Cardiac fibroblast (primary cell): Measurements from ENCODE around the gene PDPN.

Source experiments
- DNase-seq, 2 donors: peaks; one replicate each; pipeline versions ENCODE4 v3.0.0 to v3.0.0-alpha.2; 2010; ENCODE audit warnings: low read depth in 2 of 2
- H3K4me3 ChIP-seq, 2 donors: replicated peaks in 1 of 2; 1 replicate in 1 of 2; 2 replicates in 1 of 2; pipeline ENCODE4 v1.5.1; 2011; ENCODE audit warnings: low read depth in 2 of 2, low read length in 2 of 2, mild to moderate bottlenecking in 2 of 2, moderate library complexity in 1 of 2
- TF ChIP-seq, protein P1 (sequence below): IDR thresholded peaks from one replicate; pipeline ENCODE4 v1.5.1; 2011; ENCODE audit warnings: low read depth, mild to moderate bottlenecking, low read length, inconsistent platforms

PDPN gene

DNA sequence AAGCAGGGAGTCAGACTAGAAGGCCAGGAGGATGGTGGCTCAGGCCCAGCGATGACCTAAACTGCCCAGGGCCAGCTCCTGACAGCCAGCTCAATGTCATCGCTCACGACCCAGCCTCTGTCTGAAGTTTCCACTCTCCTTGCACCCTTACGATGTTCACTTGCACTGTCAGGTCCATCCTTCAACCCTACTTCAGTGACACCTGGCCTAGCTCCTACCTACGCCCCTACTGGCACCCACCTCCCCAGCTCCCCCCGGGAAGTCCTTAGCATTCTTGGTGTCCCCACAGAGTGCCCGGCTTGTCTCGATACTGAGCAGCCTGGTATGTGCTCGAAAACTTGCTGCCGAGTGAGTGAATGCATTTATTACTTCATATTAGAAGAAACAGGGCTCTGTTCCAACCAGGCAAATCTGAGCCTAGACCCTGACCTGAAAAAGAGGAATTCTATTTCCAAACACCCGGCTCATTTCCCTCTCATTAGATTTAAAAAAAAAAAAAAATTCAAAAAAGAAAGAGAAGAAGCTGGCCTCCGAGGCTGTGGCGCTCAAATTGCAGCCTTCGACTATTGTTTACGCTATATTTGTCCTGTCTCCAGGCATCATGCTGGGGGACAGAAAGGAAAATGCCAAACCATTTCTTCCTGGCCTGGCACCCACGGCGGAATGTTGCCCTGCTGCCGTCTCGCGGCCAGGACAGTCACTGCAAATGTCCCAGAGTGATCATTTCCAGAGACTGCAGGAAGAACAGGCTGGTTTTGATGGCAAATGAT lies 40.0 kb upstream of the PDPN start:
- TF ChIP-seq, protein P1, sequence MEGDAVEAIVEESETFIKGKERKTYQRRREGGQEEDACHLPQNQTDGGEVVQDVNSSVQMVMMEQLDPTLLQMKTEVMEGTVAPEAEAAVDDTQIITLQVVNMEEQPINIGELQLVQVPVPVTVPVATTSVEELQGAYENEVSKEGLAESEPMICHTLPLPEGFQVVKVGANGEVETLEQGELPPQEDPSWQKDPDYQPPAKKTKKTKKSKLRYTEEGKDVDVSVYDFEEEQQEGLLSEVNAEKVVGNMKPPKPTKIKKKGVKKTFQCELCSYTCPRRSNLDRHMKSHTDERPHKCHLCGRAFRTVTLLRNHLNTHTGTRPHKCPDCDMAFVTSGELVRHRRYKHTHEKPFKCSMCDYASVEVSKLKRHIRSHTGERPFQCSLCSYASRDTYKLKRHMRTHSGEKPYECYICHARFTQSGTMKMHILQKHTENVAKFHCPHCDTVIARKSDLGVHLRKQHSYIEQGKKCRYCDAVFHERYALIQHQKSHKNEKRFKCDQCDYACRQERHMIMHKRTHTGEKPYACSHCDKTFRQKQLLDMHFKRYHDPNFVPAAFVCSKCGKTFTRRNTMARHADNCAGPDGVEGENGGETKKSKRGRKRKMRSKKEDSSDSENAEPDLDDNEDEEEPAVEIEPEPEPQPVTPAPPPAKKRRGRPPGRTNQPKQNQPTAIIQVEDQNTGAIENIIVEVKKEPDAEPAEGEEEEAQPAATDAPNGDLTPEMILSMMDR = peak; percentile 48
- no peak overlapping the region for H3K4me3 ChIP-seq
- peak; percentile 23 to 29 for DNase-seq

DNA sequence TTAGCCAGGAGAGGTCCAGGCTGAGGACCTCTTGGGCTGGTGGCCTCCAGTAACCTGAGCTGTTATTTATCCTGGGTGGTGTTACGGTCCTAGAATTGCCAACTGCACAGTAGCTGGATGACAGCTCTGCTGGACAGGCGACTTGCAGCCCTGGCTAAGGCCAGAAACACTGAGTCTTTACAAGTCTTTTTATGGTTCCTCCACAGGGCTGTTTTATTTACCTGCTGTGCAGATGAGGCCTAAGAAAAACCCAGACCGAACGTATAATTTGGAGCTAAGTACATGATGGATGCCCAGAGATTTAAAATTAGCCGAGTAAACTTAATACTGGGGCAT lies 39.4 kb upstream of the PDPN start:
- no peak overlapping the region for H3K4me3 ChIP-seq
- TF ChIP-seq, protein P1 = no peak
- no peak for DNase-seq

DNA sequence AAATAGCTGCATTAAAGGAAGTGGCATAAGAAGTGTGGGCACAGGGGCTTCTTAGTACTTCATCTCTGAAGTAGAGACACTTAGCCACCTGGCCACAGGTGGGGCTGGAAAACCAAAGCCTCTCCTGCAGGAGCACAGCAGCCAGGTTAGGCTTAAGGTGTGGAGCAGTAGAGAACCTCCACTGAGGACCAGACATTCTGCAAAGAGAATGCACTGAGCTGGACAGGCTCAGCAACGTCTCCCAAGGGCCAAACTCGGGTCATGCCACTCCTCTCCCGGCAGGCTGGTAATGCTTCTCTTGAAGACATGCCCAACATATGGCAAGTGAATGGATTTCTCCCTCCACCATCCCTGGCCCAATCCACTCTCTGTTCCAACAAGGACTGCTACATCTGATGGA lies 36.8 kb upstream of the PDPN start:
- DNase-seq = no peak
- no peak overlapping the region for H3K4me3 ChIP-seq
- TF ChIP-seq, protein P1 = no peak

DNA sequence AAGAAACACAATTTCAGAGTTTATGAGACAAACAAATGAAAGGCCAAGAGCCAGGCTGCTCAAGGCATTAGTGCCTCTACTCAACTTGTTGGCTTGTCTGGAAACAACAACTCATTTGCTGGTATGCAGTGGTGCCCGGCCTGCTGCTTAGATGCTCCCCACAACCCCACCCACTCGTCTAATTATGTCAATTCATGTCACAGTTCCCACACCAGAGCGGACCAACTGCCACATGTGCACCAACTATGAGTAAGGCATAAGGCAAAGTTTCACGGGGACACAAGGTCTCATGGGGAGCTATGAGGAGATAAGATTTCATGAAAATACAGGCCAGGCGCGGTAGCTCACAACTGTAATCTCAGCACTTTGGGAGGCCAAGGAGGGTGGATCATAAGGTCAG lies 35.4 kb upstream of the PDPN start:
- TF ChIP-seq, protein P1 = no peak
- no peak for DNase-seq
- no peak overlapping the region for H3K4me3 ChIP-seq

DNA sequence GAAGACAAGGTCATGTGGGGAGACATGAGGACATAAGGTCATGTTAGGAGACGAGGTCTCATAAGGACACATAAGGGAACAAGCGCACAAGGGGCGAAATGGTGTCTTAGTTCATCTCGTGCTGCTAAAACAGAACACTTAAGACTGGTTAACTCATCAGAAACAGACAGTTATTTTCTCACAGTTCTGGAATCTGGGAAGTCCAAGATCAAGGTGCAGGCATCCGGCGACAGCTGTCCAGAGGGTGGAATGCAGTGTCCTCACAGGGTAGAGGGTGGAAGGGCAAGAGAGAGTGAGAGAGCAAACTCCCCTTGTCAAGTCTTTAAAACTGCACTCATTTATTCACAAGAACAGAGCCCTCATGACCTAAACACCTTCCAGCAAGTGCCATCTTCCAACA lies 34.6 kb upstream of the PDPN start:
- TF ChIP-seq, protein P1 = no peak
- no peak for DNase-seq
- no peak overlapping the region for H3K4me3 ChIP-seq

DNA sequence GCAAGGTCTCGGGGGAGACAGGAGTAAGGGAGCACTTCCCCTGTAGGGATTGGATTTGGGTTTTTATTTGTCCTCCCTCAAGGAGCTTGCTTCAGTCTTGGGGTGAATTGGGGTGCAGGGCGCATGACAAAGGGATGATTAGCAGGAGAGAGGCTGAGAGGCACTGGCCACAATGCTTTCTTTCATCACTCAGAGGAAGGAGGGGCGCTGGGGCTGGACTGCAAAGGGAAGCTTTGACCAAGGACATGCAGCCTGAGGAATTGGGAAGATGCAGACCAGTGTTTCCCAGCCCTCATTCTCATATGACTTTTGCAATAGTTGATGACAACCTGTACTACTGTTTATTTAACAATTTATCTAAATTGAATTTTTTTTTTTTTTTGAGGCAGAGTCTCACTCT lies 34.1 kb upstream of the PDPN start:
- no peak for DNase-seq
- H3K4me3 ChIP-seq = no peak overlapping the region
- TF ChIP-seq, protein P1 = no peak

DNA sequence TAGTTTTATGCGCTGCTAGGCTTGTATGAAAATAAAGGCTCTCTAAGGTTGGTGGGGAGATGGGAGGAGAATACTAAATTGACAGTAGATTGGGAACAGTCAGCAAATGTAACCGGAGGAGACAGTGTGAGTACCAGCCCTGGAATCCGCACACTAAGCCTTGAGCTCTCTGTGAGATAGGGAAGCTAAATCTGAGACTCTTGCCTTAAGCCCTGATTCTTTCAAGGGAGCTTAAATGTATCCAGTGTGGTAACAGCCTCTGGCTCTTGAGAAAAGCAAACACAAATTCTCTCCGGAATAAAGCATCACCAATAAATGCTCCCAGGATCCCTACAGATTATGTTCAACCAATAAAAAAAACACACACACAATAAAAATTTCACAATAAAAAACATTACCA lies 33.0 kb upstream of the PDPN start:
- no peak overlapping the region for H3K4me3 ChIP-seq
- TF ChIP-seq, protein P1 = no peak
- peak in 1 of 2 donors; percentile 41 for DNase-seq
